Measurements from ENCODE around the gene CASKIN1. TPM values are rescaled to one million over a fixed set of nuclear protein-coding genes. Genes with fewer than 3 reads are reported as not detected.

Gene CASKIN1
- total and polyA plus RNA-seq, 2 of the 8 experiments (the other 6 are each of a cell fraction or from before 2014, with no cell fraction given), result 1.2 to 6.4 TPM

GRCh38 chr16:2228161-2228824 is 31.9 kb upstream of the CASKIN1 start:
- no peak for FAIRE-seq
- Histone ChIP-seq H2BK15ac (ENCODE audit: low read length) (no peak overlapping the region), H3K9ac (replicated peaks in 1 of 4; ENCODE audit: extremely low read depth in 1 of 4, low read depth in 3 of 4, low read length in 3 of 4) (no peak overlapping the region), H3K79me2 (ENCODE audit: control insufficient read depth in 1 of 2, insufficient read depth in 2 of 2, low read length in 2 of 2) (peaks cover 3 to 29% of the 10 kb centered on the region in 2 experiments; a peak in 2 of 4 replicates), H3K23ac (ENCODE audit: insufficient read length) (no peak overlapping the region), H2BK20ac (ENCODE audit: low read length) (no peak overlapping the region), H3K36me3 (ENCODE audit: control insufficient read depth in 2 of 4, insufficient read depth in 4 of 4, low read length in 3 of 4) (peaks cover 0 to 33% (median 4%) of the 10 kb centered on the region in 4 experiments; a peak in 5 of 8 replicates), H4K20me1 (replicated peaks in 1 of 2; ENCODE audit: control insufficient read depth in 1 of 2, insufficient read depth in 2 of 2, low read length in 2 of 2) (peaks cover 9 to 15% of the 10 kb centered on the region in 2 experiments), H3K4ac (replicated peaks; ENCODE audit: insufficient read length, low read depth, low read length) (no peak overlapping the region), H4K91ac (replicated peaks; ENCODE audit: insufficient read length, low read length) (no peak overlapping the region), H3K79me1 (ENCODE audit: low read depth, low read length) (peaks cover 3% of the 10 kb centered on the region; the same call in 1 of the 2 replicates), H3K4me1 (replicated peaks in 1 of 4; ENCODE audit: control insufficient read depth in 3 of 4, insufficient read depth in 4 of 4, low read length in 3 of 4) (no peaks in the 10 kb centered on the region), H3K14ac (ENCODE audit: insufficient read length) (no peak overlapping the region), H2BK120ac (replicated peaks; ENCODE audit: low read depth, low read length) (no peak overlapping the region), H4K8ac (ENCODE audit: extremely low read depth, insufficient read depth, low read length) (0 out of 2 replicates have a peak overlapping the region, but pooled peaks have one; percentile 25), H2BK5ac (ENCODE audit: low read depth, low read length) (no peak overlapping the region), H2AFZ (ENCODE audit: low read length) (no peak overlapping the region), H3K4me2 (ENCODE audit: insufficient read depth in 1 of 2, low read depth in 2 of 2, low read length in 2 of 2) (no peak overlapping the region), H4K5ac (ENCODE audit: insufficient read length, low read depth, low read length) (no peak overlapping the region), H3K27ac (ENCODE audit: low read depth, low read length) (no peak overlapping the region), H3K18ac (ENCODE audit: extremely low read depth, low read length) (no peak overlapping the region), H3K27me3 (replicated peaks in 1 of 4; ENCODE audit: control insufficient read depth in 3 of 4, extremely low read depth in 1 of 4, insufficient read depth in 3 of 4, low read length in 3 of 4) (no peaks in the 10 kb centered on the region), H3K4me3 (ENCODE audit: extremely low read depth in 1 of 4, insufficient read depth in 2 of 4, low read depth in 3 of 4, low read length in 4 of 4) (no peak overlapping the region), H2BK12ac (ENCODE audit: low read depth, low read length) (no peak overlapping the region), H2AK5ac (ENCODE audit: low read depth, low read length) (no peak overlapping the region), H3K23me2 (ENCODE audit: low read depth, low read length) (no peaks in the 10 kb centered on the region), H3K9me3 (ENCODE audit: insufficient read depth in 2 of 2, low read depth in 1 of 2, low read length in 1 of 2) (no peaks in the 10 kb centered on the region), H3K56ac (replicated peaks; ENCODE audit: insufficient read length, low read depth, low read length) (no peak overlapping the region)
- POLR2A ChIA-PET (ENCODE audit: partially characterized antibody), result interaction anchor here (0.6 to 6.7 kb wide), 6 partner anchors 11 to 756 kb away, joined by 3 to 37 read pairs (median 3); partner anchors contain the start of genes BRICD5, ECI1 and TRAF7
- DNase-seq (ENCODE audit: low read depth in 1 of 2, low spot score in 2 of 2), result no peak
- CTCF ChIA-PET (ENCODE audit: partially characterized antibody), result no interaction called here
- WGBS, 2 experiments (ENCODE audit: extremely low coverage in 1 of 2, insufficient coverage in 1 of 2, insufficient read length in 1 of 2, insufficient replicate concordance in 2 of 2, low coverage in 1 of 2, low lambda C conversion rate in 2 of 2, missing lambda C conversion rate in 1 of 2), result 92% methylated on average over 23 of the region's 25 CpGs; no CpG with 5 or more reads in 1 of the 2 experiments
- TF ChIP-seq JUND (IDR thresholded peaks at IDR 0.05; ENCODE audit: low read length), result no peak
- TF ChIP-seq EGR1 (IDR thresholded peaks at IDR 0.05; ENCODE audit: borderline replicate concordance, low read depth, low read length), result no peak
- no peak for TF ChIP-seq CREB1 (IDR thresholded peaks at IDR 0.05)
- no peak for TF ChIP-seq TEAD4 (IDR thresholded peaks at IDR 0.05; ENCODE audit: low read depth, low read length)
- no peak for TF ChIP-seq KDM1A (IDR thresholded peaks at IDR 0.05; ENCODE audit: borderline replicate concordance, low read length)
- no peak for TF ChIP-seq PHF8 (conservative IDR thresholded peaks at IDR 0.05; ENCODE audit: low read depth, low read length)
- no peak for TF ChIP-seq FOSL1 (IDR thresholded peaks at IDR 0.05; ENCODE audit: insufficient read depth, low read depth, low read length)
- TF ChIP-seq, protein P1, sequence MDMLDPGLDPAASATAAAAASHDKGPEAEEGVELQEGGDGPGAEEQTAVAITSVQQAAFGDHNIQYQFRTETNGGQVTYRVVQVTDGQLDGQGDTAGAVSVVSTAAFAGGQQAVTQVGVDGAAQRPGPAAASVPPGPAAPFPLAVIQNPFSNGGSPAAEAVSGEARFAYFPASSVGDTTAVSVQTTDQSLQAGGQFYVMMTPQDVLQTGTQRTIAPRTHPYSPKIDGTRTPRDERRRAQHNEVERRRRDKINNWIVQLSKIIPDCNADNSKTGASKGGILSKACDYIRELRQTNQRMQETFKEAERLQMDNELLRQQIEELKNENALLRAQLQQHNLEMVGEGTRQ (IDR thresholded peaks at IDR 0.05; ENCODE audit: low read length), result no peak
- TF ChIP-seq RNF2 (IDR thresholded peaks at IDR 0.05; ENCODE audit: borderline replicate concordance, low read depth, low read length, missing control alignments, poor library complexity, severe bottlenecking), result no peak
- TF ChIP-seq, protein P2, sequence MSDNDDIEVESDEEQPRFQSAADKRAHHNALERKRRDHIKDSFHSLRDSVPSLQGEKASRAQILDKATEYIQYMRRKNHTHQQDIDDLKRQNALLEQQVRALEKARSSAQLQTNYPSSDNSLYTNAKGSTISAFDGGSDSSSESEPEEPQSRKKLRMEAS (IDR thresholded peaks at IDR 0.05), result no peak

Measured in H1 (cell line).